ENCODE results near the gene DAAM1. TPM values are rescaled to one million over a fixed set of nuclear protein-coding genes. Genes with fewer than 3 reads are reported as not detected.
A peak's percentile ranks its signal among the peaks of the same experiment; 100 is the strongest.

The DAAM1 gene
- total RNA-seq, 3 donors from 2014 or later: 50.1 to 95.9 (median 64.2) TPM

DNA sequence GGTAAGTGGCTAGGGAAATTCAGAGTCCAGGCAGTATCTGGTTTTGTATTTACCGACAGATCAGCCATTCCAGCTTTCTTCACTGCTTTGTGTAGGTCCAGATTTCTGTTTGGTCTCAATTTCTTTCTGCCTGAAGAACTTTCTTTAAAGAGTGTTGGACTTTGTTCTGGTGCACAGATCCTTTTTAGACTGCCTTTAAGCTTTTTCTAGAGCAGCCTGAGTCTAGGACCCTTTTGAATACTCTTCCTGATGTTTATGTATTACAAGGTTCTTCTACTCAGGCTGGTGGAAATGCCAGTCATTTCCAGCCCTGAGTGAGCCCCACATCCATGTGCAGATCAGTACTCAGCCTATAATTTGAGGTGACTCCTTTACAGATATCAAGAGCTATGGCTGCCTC, 54.7 kb downstream of the DAAM1 start:
- H3K27ac ChIP-seq: no peak overlapping the region
- H3K4me1 ChIP-seq: peaks cover 0 to 4% of the 10 kb centered on the region in 2 donors
- H3K36me3 ChIP-seq: no peaks in the 10 kb centered on the region
- no peak overlapping the region for H3K4me3 ChIP-seq
- intact Hi-C loops (cut with DNase I; ENCODE audit: low total_unique reads): no loop called here
- H3K27me3 ChIP-seq: no peaks in the 10 kb centered on the region
- TF ChIP-seq POLR2A (IDR thresholded peaks at IDR 0.05): no peak
- TF ChIP-seq, protein P1, sequence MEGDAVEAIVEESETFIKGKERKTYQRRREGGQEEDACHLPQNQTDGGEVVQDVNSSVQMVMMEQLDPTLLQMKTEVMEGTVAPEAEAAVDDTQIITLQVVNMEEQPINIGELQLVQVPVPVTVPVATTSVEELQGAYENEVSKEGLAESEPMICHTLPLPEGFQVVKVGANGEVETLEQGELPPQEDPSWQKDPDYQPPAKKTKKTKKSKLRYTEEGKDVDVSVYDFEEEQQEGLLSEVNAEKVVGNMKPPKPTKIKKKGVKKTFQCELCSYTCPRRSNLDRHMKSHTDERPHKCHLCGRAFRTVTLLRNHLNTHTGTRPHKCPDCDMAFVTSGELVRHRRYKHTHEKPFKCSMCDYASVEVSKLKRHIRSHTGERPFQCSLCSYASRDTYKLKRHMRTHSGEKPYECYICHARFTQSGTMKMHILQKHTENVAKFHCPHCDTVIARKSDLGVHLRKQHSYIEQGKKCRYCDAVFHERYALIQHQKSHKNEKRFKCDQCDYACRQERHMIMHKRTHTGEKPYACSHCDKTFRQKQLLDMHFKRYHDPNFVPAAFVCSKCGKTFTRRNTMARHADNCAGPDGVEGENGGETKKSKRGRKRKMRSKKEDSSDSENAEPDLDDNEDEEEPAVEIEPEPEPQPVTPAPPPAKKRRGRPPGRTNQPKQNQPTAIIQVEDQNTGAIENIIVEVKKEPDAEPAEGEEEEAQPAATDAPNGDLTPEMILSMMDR (IDR thresholded peaks at IDR 0.05): no peak
- TF ChIP-seq POLR2AphosphoS5 (IDR thresholded peaks at IDR 0.05): no peak
- no peak for DNase-seq (ENCODE audit: low spot score in 2 of 2)
- no peaks in the 10 kb centered on the region for H3K9me3 ChIP-seq

GRCh38 chr14:59244581-59244980, 56.1 kb downstream of the DAAM1 start:
- intact Hi-C loops (cut with DNase I; ENCODE audit: low total_unique reads): no loop called here
- Histone ChIP-seq H3K27me3 (no peaks in the 10 kb centered on the region), H3K27ac (peak overlapping the region in 1 of 2 donors; percentile 2), H3K4me3 (no peak overlapping the region), H3K9me3 (no peaks in the 10 kb centered on the region), H3K36me3 (no peaks in the 10 kb centered on the region), H3K4me1 (peaks cover 0 to 4% of the 10 kb centered on the region in 2 donors)
- TF ChIP-seq POLR2AphosphoS5 (IDR thresholded peaks at IDR 0.05) (no peak), POLR2A (IDR thresholded peaks at IDR 0.05) (no peak)
- TF ChIP-seq, protein P1 (IDR thresholded peaks at IDR 0.05): no peak
- DNase-seq (ENCODE audit: low spot score in 2 of 2): no peak

- Histone ChIP-seq H3K36me3 (no peaks in the 10 kb centered on the region), H3K27ac (no peak overlapping the region), H3K4me3 (no peak overlapping the region), H3K27me3 (no peaks in the 10 kb centered on the region), H3K9me3 (no peaks in the 10 kb centered on the region), H3K4me1 (peaks cover 0 to 4% of the 10 kb centered on the region in 2 donors)
- no peak for DNase-seq (ENCODE audit: low spot score in 2 of 2)
- TF ChIP-seq POLR2A (IDR thresholded peaks at IDR 0.05): no peak
- TF ChIP-seq, protein P1 (IDR thresholded peaks at IDR 0.05): no peak
- intact Hi-C loops (cut with DNase I; ENCODE audit: low total_unique reads): no loop called here
Observed at GRCh38 chr14:59245809-59246295, 57.4 kb downstream of the DAAM1 start.

DNA sequence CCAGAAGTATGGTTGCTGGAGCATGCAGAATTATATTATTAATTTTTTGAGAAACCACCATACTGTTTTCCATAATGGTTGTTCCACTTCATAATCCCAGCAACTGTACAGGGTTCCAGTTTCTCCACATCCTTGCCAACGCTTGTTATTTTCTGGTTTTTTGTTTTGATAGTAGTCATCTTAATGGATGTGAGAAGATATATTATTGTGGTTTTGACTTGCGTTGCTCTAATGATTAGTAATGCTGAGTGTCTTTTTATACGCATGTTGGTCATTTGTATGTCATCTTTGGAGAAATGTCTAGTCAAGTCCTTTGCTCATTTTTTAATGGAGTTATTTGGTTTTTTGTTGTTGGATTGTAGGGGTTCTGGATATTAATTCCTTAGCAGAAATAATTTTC, 58.1 kb downstream of the DAAM1 start:
- H3K4me3 ChIP-seq: no peak overlapping the region
- no peak overlapping the region for H3K27ac ChIP-seq
- DNase-seq (ENCODE audit: low spot score in 2 of 2): no peak
- no peaks in the 10 kb centered on the region for H3K27me3 ChIP-seq
- TF ChIP-seq, protein P1 (IDR thresholded peaks at IDR 0.05): no peak
- TF ChIP-seq POLR2AphosphoS5 (IDR thresholded peaks at IDR 0.05) (no peak), POLR2A (IDR thresholded peaks at IDR 0.05) (no peak)
- H3K9me3 ChIP-seq: no peaks in the 10 kb centered on the region
- intact Hi-C loops (cut with DNase I; ENCODE audit: low total_unique reads): no loop called here
- H3K36me3 ChIP-seq: no peaks in the 10 kb centered on the region
- peaks cover 0 to 4% of the 10 kb centered on the region in 2 donors for H3K4me1 ChIP-seq

- TF ChIP-seq, protein P1 (IDR thresholded peaks at IDR 0.05): no peak
- TF ChIP-seq POLR2A (IDR thresholded peaks at IDR 0.05): no peak
- no peak for TF ChIP-seq POLR2AphosphoS5 (IDR thresholded peaks at IDR 0.05)
- Histone ChIP-seq H3K4me1 (peaks cover 0 to 4% of the 10 kb centered on the region in 2 donors), H3K27ac (no peak overlapping the region), H3K27me3 (no peaks in the 10 kb centered on the region), H3K9me3 (no peaks in the 10 kb centered on the region), H3K36me3 (no peaks in the 10 kb centered on the region), H3K4me3 (no peak overlapping the region)
- no peak for DNase-seq (ENCODE audit: low spot score in 2 of 2)
- intact Hi-C loops (cut with DNase I; ENCODE audit: low total_unique reads): no loop called here
Observed at GRCh38 chr14:59247801-59248584, 59.5 kb downstream of the DAAM1 start.

All from breast epithelium (tissue), 4 donors.